ENCODE measurements around the gene TET3.

TET3 gene

DNA sequence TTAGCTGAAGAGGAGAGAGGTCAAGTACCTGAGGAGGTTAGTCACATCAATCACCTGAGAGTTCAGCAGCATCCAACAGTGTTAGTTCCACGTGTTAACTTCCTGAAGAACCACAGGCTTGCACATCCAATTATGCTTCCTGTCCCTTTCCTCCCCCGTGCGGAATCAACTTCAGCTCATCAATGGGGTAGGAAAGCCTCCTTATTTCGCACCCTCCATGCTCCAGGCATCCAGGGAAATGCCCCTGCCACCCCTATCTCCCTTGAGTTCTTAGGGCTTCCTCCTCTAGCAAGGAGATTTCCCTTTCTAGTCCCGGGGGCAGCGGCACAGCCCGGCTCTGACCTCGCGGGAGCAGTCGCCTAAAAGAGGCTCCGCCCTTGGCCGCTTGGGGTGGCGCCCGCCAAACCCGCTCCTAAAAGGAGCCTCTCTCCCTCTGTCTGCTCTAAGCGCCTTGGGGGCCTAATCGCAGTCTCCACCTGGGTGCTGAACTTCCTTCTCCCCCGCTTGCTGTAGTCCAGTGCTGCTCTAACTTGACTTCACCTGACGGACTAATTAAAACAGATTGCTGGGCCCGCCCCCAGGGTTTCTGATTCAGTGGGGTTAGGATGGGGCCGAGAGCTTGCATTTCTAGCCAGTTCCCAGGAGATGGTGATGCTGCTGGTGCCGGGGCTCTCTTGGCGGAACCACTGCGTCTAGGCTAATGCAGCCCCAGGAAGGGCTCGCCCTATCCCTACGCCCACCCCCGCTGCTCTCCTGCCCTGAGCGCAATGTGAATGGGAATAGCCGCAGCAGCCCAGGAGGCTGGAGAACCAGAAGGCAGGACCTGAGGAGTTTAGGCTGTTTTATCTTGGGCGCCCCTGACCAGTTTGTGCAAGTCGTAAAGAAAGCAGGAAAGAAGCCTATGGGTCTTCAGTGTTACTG lies 3.4 kb upstream of the TET3 start:
- Histone ChIP-seq H3K4me3 (ENCODE audit: low read depth in 1 of 2, low read length in 2 of 2) (peak overlapping the region in 1 of 2 donors; percentile 15), H3K9ac (ENCODE audit: low read length) (no peak overlapping the region), H3K4me1 (ENCODE audit: insufficient read depth, low read length) (peaks cover 16% of the 10 kb centered on the region), H3K9me3 (ENCODE audit: low read length) (no peaks in the 10 kb centered on the region), H3K36me3 (ENCODE audit: insufficient read depth, low read length) (no peaks in the 10 kb centered on the region), H3K27ac (ENCODE audit: low read depth, low read length) (no peak overlapping the region), H3K27me3 (ENCODE audit: control insufficient read depth in 1 of 2, insufficient read depth in 2 of 2, low read length in 2 of 2) (peaks cover 0 to 6% of the 10 kb centered on the region in 2 donors)

- H3K27ac ChIP-seq (ENCODE audit: low read depth, low read length) = no peak overlapping the region
- peaks cover 24% of the 10 kb centered on the region for H3K4me1 ChIP-seq (ENCODE audit: insufficient read depth, low read length)
Measured at GRCh38 chr2:73982140-73982617, 2.5 kb upstream of the TET3 start.

DNA sequence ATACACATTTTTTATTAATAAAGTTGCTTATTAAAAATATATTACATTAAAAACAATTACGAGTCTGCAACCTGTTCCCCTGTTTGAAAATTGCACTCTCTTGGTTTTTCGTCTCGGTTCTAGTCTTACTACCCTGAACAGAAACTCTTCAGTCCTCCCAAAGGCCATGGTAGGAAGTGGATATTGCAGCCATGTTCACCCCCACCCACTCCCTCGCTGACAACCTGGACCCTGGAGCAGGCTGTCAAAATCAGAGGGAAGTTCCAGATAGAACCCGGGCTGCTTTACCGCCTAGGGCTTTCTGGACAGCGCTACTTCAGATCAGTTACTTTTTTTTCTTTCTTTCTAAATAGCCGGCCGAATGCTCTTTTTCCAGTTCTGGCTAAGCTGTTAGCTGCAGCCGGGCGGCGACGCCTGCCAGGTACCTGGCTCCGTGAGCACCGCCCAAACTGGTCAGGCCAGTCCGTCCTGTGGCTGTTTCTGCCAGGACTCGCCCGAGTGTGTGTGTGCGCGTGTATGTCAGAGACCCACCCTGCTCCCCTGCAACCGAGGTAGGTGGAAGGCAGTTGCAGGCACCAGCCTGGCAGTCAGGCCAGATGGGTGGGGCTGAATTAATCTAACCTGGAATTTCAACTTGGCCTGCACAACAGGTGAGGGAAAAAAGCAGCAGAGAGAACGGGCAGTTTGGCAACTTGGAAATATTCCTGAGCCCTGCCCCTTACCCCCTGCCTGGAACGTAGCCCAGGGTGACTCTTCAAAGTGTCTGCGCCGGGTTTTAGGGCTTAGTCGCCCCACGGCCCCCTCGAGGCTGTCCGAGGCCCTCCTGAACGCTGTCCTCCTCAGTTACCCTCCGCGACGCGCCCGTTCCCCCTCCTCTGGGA lies 1.1 kb upstream of the TET3 start:
- H3K4me3 ChIP-seq (ENCODE audit: low read depth in 1 of 2, low read length in 2 of 2) = peak overlapping the region; percentile 41 to 46
- H3K36me3 ChIP-seq (ENCODE audit: insufficient read depth, low read length) = no peaks in the 10 kb centered on the region
- peaks cover 0 to 6% of the 10 kb centered on the region in 2 donors for H3K27me3 ChIP-seq (ENCODE audit: control insufficient read depth in 1 of 2, insufficient read depth in 2 of 2, low read length in 2 of 2)
- H3K4me1 ChIP-seq (ENCODE audit: insufficient read depth, low read length) = peaks cover 37% of the 10 kb centered on the region
- peak overlapping the region; percentile 28 for H3K9ac ChIP-seq (ENCODE audit: low read length)
- no peak overlapping the region for H3K27ac ChIP-seq (ENCODE audit: low read depth, low read length)
- H3K9me3 ChIP-seq (ENCODE audit: low read length) = no peaks in the 10 kb centered on the region

More at GRCh38 chr2:73982140-73982617, 2.5 kb upstream of the TET3 start:
- H3K27me3 ChIP-seq (ENCODE audit: control insufficient read depth in 1 of 2, insufficient read depth in 2 of 2, low read length in 2 of 2) = peaks cover 0 to 6% of the 10 kb centered on the region in 2 donors
- H3K36me3 ChIP-seq (ENCODE audit: insufficient read depth, low read length) = no peaks in the 10 kb centered on the region
- H3K9ac ChIP-seq (ENCODE audit: low read length) = no peak overlapping the region
- H3K9me3 ChIP-seq (ENCODE audit: low read length) = no peaks in the 10 kb centered on the region
- H3K4me3 ChIP-seq (ENCODE audit: low read depth in 1 of 2, low read length in 2 of 2) = no peak overlapping the region

DNA sequence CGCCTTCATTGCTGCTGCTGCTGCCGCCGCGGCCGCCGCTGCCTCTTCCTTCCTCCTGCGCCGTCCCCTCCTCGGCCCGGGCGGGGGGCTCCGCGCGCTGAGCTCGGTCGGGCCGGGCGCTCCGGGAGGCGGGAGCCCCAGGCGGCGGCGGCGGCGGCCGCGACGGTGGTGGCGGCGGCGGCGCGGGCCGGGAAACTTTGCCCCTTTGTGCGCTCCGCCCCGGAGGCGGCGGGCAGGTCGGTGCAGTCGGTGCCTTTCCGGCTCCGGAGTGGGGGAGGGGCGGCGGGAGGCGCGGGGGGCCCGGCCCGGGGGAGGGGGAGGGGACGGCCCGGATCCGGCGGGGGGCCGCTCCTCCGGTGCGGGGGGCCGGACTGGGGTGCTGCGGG lies 205 bp downstream of the TET3 start:
- Histone ChIP-seq H3K9ac (ENCODE audit: low read length) (no peak overlapping the region), H3K4me1 (ENCODE audit: insufficient read depth, low read length) (peaks cover 37% of the 10 kb centered on the region)

DNA sequence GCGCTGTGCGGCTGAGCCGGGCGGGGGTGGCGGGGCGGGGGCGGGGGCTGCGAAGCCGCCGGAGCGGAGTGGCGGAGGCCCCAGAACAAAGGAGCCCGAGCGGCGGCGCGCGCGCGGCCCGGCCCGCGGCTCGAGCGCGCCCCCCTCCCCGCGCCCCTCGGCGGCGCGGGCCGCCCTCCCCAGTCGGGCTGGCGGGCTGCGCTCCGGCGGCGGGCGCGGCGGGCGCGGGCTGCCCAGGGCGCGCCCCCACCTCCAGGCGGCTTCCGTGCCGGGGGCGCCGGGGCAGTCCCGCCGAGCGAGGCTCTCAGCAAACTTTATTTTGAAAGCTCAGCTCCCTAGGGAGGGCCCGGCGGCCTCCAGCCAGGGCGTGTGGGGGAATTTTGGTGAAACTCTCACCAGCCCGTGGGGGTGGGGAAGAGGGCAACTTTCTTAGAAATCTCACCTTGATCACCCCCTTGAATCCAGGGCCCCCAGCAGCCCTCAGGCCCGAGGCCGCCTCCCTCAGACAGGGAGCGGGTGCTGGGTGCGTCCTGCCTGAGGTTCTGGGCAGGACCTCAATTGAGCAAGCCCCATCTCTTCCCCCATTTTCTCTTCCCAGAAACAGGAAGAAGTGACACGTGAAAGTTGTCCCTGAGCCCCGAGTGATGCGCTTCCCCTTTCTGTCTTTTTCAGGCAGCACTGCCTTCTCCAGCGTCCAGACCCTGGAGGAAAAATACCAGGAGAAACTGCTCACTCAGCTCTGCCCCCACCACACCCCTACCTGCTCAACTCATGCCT lies 786 bp downstream of the TET3 start:
- peak overlapping the region; percentile 45 to 60 for H3K4me3 ChIP-seq (ENCODE audit: low read depth in 1 of 2, low read length in 2 of 2)
- H3K36me3 ChIP-seq (ENCODE audit: insufficient read depth, low read length) = no peaks in the 10 kb centered on the region
- H3K9me3 ChIP-seq (ENCODE audit: low read length) = no peaks in the 10 kb centered on the region
- H3K27ac ChIP-seq (ENCODE audit: low read depth, low read length) = peak overlapping the region; percentile 73
- H3K9ac ChIP-seq (ENCODE audit: low read length) = no peak overlapping the region
- peaks cover 0 to 6% of the 10 kb centered on the region in 2 donors for H3K27me3 ChIP-seq (ENCODE audit: control insufficient read depth in 1 of 2, insufficient read depth in 2 of 2, low read length in 2 of 2)
- H3K4me1 ChIP-seq (ENCODE audit: insufficient read depth, low read length) = peaks cover 37% of the 10 kb centered on the region

More for the DNA sequence above, 205 bp downstream of the TET3 start:
- H3K36me3 ChIP-seq (ENCODE audit: insufficient read depth, low read length) = no peaks in the 10 kb centered on the region
- H3K4me3 ChIP-seq (ENCODE audit: low read depth in 1 of 2, low read length in 2 of 2) = no peak overlapping the region
- no peak overlapping the region for H3K27ac ChIP-seq (ENCODE audit: low read depth, low read length)
- H3K27me3 ChIP-seq (ENCODE audit: control insufficient read depth in 1 of 2, insufficient read depth in 2 of 2, low read length in 2 of 2) = peaks cover 0 to 6% of the 10 kb centered on the region in 2 donors
- no peaks in the 10 kb centered on the region for H3K9me3 ChIP-seq (ENCODE audit: low read length)

- Histone ChIP-seq H3K36me3 (ENCODE audit: insufficient read depth, low read length) (no peaks in the 10 kb centered on the region), H3K9ac (ENCODE audit: low read length) (no peak overlapping the region), H3K9me3 (ENCODE audit: low read length) (no peaks in the 10 kb centered on the region), H3K4me3 (ENCODE audit: low read depth in 1 of 2, low read length in 2 of 2) (peak overlapping the region; percentile 45 to 60), H3K27ac (ENCODE audit: low read depth, low read length) (peak overlapping the region; percentile 73), H3K27me3 (ENCODE audit: control insufficient read depth in 1 of 2, insufficient read depth in 2 of 2, low read length in 2 of 2) (peaks cover 0 to 5% of the 10 kb centered on the region in 2 donors), H3K4me1 (ENCODE audit: insufficient read depth, low read length) (peaks cover 37% of the 10 kb centered on the region)
Measured at GRCh38 chr2:73986085-73986681, 1.5 kb downstream of the TET3 start.

DNA sequence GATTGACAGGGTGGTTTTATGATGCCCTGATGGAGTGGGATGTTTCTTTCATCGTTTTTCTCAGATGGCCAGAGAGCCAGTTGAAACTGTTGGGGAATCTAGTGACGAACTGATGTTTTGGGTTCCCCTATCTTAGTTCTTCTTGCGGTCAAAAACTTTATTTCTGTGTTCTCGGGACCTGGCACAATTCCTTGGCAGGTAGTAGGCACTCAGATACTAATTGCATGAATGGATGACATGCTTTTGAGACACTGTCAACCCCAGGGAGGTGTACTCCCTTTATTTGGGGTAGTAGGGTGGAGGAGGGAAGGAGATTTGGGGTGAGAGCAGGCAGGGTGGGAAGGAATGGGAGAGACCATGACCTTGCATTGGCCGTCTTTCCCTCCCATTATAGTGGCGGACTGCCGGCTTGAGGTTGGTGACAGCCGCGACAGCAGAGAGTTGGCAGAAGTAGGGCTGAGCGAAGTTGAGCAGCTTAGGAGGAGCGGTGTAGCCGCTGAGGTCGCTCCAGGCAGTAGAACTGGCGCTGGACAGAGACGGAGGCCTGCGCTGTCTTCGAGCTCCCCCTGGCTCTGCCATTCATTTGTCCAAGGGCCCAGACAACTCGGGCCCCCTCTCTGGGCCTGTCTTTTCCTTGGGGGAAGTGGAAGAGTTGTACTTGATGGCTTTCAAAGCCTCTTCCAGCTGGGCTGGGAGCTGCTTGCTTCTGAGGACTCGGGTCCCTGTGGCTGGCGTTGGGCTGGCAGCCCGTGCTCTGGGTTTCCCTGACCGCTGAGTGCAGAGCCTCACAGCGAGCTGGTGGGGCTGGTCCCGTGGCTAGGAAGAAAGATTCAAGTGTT lies 2.6 kb downstream of the TET3 start:
- H3K4me3 ChIP-seq (ENCODE audit: low read depth in 1 of 2, low read length in 2 of 2) = peak overlapping the region in 1 of 2 donors; percentile 4
- H3K9ac ChIP-seq (ENCODE audit: low read length) = no peak overlapping the region
- H3K9me3 ChIP-seq (ENCODE audit: low read length) = no peaks in the 10 kb centered on the region
- no peak overlapping the region for H3K27ac ChIP-seq (ENCODE audit: low read depth, low read length)
- no peaks in the 10 kb centered on the region for H3K27me3 ChIP-seq (ENCODE audit: control insufficient read depth in 1 of 2, insufficient read depth in 2 of 2, low read length in 2 of 2)
- H3K36me3 ChIP-seq (ENCODE audit: insufficient read depth, low read length) = no peaks in the 10 kb centered on the region
- peaks cover 30% of the 10 kb centered on the region for H3K4me1 ChIP-seq (ENCODE audit: insufficient read depth, low read length)

GRCh38 chr2:73987948-73988700 lies 3.4 kb downstream of the TET3 start:
- Histone ChIP-seq H3K27me3 (ENCODE audit: control insufficient read depth in 1 of 2, insufficient read depth in 2 of 2, low read length in 2 of 2) (no peaks in the 10 kb centered on the region), H3K9ac (ENCODE audit: low read length) (no peak overlapping the region), H3K27ac (ENCODE audit: low read depth, low read length) (no peak overlapping the region), H3K4me1 (ENCODE audit: insufficient read depth, low read length) (peaks cover 30% of the 10 kb centered on the region), H3K36me3 (ENCODE audit: insufficient read depth, low read length) (no peaks in the 10 kb centered on the region), H3K4me3 (ENCODE audit: low read depth in 1 of 2, low read length in 2 of 2) (no peak overlapping the region), H3K9me3 (ENCODE audit: low read length) (no peaks in the 10 kb centered on the region)

- no peak overlapping the region for H3K9ac ChIP-seq (ENCODE audit: low read length)
- H3K27me3 ChIP-seq (ENCODE audit: control insufficient read depth in 1 of 2, insufficient read depth in 2 of 2, low read length in 2 of 2) = no peaks in the 10 kb centered on the region
- no peak overlapping the region for H3K27ac ChIP-seq (ENCODE audit: low read depth, low read length)
- peaks cover 30% of the 10 kb centered on the region for H3K4me1 ChIP-seq (ENCODE audit: insufficient read depth, low read length)
- no peaks in the 10 kb centered on the region for H3K9me3 ChIP-seq (ENCODE audit: low read length)
- H3K36me3 ChIP-seq (ENCODE audit: insufficient read depth, low read length) = no peaks in the 10 kb centered on the region
- H3K4me3 ChIP-seq (ENCODE audit: low read depth in 1 of 2, low read length in 2 of 2) = no peak overlapping the region
Measured at GRCh38 chr2:73989972-73990371, 5.3 kb downstream of the TET3 start.
